Measurements from ENCODE around the gene TNFAIP8.

GRCh38 chr5:119313197-119313596 is 42.6 kb upstream of the TNFAIP8 start:
- TF ChIP-seq CTCF (IDR thresholded peaks at IDR 0.05) (no peak), POLR2A (IDR thresholded peaks at IDR 0.05; ENCODE audit: low read depth) (no peak), EP300 (IDR thresholded peaks at IDR 0.05) (no peak), POLR2AphosphoS5 (IDR thresholded peaks at IDR 0.05) (no peak)

Measured in esophagus muscularis mucosa (tissue), 4 donors.